Measurements from ENCODE around the gene HYAL4. TPM values are rescaled to one million over a fixed set of nuclear protein-coding genes. Genes with fewer than 3 reads are reported as not detected.
A peak's percentile ranks its signal among the peaks of the same experiment; 100 is the strongest.

HYAL4 gene
- total RNA-seq, 1 experiment from 2014 or later: not detected

DNA sequence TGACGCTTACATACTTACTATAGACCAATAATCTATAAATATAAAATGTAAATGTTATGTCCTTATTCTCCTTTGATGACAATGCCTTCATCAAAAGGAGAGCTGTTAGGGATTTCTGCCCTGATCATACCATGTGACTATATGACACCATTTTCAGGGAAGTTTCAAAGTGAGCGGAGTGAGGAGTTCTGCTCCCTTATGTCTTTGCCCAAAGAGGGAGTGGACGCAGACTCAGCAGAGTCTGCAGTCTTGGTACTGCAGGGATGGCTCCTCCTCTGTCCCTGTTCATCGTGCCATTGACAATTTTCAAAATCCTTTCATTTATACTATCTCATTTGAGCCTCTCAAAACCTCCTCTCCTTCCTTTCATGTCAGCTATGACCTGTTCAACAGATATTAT is 27.9 kb downstream of the HYAL4 start:
- Mint-ChIP-seq H3K4me1 (peaks cover 9% of the 10 kb centered on the region; the same call in 1 of the 2 replicates), H3K9me3 (no peaks in the 10 kb centered on the region), H3K27ac (no peak overlapping the region), H3K36me3 (no peaks in the 10 kb centered on the region), H3K27me3 (ENCODE audit: low read depth) (no peaks in the 10 kb centered on the region), H3K4me3 (no peak overlapping the region)
- no peak for TF ChIP-seq JAZF1 (CRISPR knock-in tag; IDR thresholded peaks at IDR 0.05)
- no peak for TF ChIP-seq E2F4 (CRISPR knock-in tag; IDR thresholded peaks at IDR 0.05; ENCODE audit: borderline replicate concordance, low read depth)
- TF ChIP-seq, protein P1, sequence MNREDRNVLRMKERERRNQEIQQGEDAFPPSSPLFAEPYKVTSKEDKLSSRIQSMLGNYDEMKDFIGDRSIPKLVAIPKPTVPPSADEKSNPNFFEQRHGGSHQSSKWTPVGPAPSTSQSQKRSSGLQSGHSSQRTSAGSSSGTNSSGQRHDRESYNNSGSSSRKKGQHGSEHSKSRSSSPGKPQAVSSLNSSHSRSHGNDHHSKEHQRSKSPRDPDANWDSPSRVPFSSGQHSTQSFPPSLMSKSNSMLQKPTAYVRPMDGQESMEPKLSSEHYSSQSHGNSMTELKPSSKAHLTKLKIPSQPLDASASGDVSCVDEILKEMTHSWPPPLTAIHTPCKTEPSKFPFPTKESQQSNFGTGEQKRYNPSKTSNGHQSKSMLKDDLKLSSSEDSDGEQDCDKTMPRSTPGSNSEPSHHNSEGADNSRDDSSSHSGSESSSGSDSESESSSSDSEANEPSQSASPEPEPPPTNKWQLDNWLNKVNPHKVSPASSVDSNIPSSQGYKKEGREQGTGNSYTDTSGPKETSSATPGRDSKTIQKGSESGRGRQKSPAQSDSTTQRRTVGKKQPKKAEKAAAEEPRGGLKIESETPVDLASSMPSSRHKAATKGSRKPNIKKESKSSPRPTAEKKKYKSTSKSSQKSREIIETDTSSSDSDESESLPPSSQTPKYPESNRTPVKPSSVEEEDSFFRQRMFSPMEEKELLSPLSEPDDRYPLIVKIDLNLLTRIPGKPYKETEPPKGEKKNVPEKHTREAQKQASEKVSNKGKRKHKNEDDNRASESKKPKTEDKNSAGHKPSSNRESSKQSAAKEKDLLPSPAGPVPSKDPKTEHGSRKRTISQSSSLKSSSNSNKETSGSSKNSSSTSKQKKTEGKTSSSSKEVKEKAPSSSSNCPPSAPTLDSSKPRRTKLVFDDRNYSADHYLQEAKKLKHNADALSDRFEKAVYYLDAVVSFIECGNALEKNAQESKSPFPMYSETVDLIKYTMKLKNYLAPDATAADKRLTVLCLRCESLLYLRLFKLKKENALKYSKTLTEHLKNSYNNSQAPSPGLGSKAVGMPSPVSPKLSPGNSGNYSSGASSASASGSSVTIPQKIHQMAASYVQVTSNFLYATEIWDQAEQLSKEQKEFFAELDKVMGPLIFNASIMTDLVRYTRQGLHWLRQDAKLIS (CRISPR knock-in tag; IDR thresholded peaks at IDR 0.05; ENCODE audit: borderline replicate concordance): no peak
- no peak for TF ChIP-seq IRF2 (CRISPR knock-in tag; IDR thresholded peaks at IDR 0.05; ENCODE audit: borderline replicate concordance, low read depth)
- no peak for TF ChIP-seq SP1 (CRISPR knock-in tag; conservative IDR thresholded peaks at IDR 0.05)
- no peak for TF ChIP-seq ZNF232 (CRISPR knock-in tag; IDR thresholded peaks at IDR 0.05)
- TF ChIP-seq E2F5 (CRISPR knock-in tag; IDR thresholded peaks at IDR 0.05): no peak
- TF ChIP-seq MAX (CRISPR knock-in tag; IDR thresholded peaks at IDR 0.05): no peak
- TF ChIP-seq CDX4 (CRISPR knock-in tag; IDR thresholded peaks at IDR 0.05; ENCODE audit: borderline replicate concordance): no peak
- no peak for TF ChIP-seq ZNF416 (CRISPR knock-in tag; IDR thresholded peaks at IDR 0.05)
- TF ChIP-seq FOXK1 (CRISPR knock-in tag; IDR thresholded peaks at IDR 0.05): no peak
- no peak for TF ChIP-seq NFE2L1 (CRISPR knock-in tag; IDR thresholded peaks at IDR 0.05)
- no peak for TF ChIP-seq PRRX2 (CRISPR knock-in tag; IDR thresholded peaks at IDR 0.05)
- TF ChIP-seq ZNF671 (CRISPR knock-in tag; IDR thresholded peaks at IDR 0.05): no peak
- TF ChIP-seq, protein P2, sequence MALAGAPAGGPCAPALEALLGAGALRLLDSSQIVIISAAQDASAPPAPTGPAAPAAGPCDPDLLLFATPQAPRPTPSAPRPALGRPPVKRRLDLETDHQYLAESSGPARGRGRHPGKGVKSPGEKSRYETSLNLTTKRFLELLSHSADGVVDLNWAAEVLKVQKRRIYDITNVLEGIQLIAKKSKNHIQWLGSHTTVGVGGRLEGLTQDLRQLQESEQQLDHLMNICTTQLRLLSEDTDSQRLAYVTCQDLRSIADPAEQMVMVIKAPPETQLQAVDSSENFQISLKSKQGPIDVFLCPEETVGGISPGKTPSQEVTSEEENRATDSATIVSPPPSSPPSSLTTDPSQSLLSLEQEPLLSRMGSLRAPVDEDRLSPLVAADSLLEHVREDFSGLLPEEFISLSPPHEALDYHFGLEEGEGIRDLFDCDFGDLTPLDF (CRISPR knock-in tag; IDR thresholded peaks at IDR 0.05): no peak
- ChIA-PET CTCF (interaction anchor here (0.6 to 5.0 kb wide), 10 partner anchors 9 to 379 kb away, joined by 3 to 36 read pairs (median 8); no protein-coding TSS in a partner anchor), POLR2A (interaction anchor here (0.6 kb wide), 1 partner anchor 296 kb away, joined by 3 read pairs; no protein-coding TSS in a partner anchor)
- DNase-seq (ENCODE audit: low spot score) (no peak), ATAC-seq (peak; percentile 29; the same call in 1 of the 2 replicates)

- POLR2A ChIA-PET: no interaction called here
- Mint-ChIP-seq H3K9me3 (no peaks in the 10 kb centered on the region), H3K4me1 (peaks cover 9% of the 10 kb centered on the region; the same call in 1 of the 2 replicates), H3K4me3 (no peak overlapping the region), H3K36me3 (no peaks in the 10 kb centered on the region), H3K27ac (no peak overlapping the region), H3K27me3 (ENCODE audit: low read depth) (no peaks in the 10 kb centered on the region)
- ATAC-seq (no peak), DNase-seq (ENCODE audit: low spot score) (no peak)
- CTCF ChIA-PET: interaction anchor here (0.5 to 0.6 kb wide), 2 partner anchors 292 to 1199 kb away, joined by 3 read pairs; no protein-coding TSS in a partner anchor
- TF ChIP-seq FOXP4 (CRISPR knock-in tag; IDR thresholded peaks at IDR 0.05) (no peak), ELF4 (CRISPR knock-in tag; IDR thresholded peaks at IDR 0.05; ENCODE audit: low read depth) (no peak), ZNF232 (CRISPR knock-in tag; IDR thresholded peaks at IDR 0.05) (no peak), MYBL2 (CRISPR knock-in tag; IDR thresholded peaks at IDR 0.05) (no peak), JAZF1 (CRISPR knock-in tag; IDR thresholded peaks at IDR 0.05) (no peak), RORB (CRISPR knock-in tag; IDR thresholded peaks at IDR 0.05) (no peak)
- TF ChIP-seq, protein P3, sequence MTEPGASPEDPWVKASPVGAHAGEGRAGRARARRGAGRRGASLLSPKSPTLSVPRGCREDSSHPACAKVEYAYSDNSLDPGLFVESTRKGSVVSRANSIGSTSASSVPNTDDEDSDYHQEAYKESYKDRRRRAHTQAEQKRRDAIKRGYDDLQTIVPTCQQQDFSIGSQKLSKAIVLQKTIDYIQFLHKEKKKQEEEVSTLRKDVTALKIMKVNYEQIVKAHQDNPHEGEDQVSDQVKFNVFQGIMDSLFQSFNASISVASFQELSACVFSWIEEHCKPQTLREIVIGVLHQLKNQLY (CRISPR knock-in tag; IDR thresholded peaks at IDR 0.05): no peak
Observed at GRCh38 chr7:123876557-123877256, 31.7 kb downstream of the HYAL4 start.

All from WTC11 (cell line).